K562 (cell line): ENCODE data around the gene SPECC1L. TPM values are rescaled to one million over a fixed set of nuclear protein-coding genes. Genes with fewer than 3 reads are reported as not detected.

Source experiments
- ATAC-seq: fragments of 200-7000 bp; cut with Tn5 transposase; 3 replicates; pipeline ENCODE4 v1.9.1; 2020; ENCODE audit warnings: moderate library complexity
- BruUV-seq: library from RNA; stranded (reverse); fragments of 400-500 nt; replicated peaks from 2 replicates; lab custom pipeline; 2021; lab: Mats Ljungman, UMichigan
- CTCF ChIA-PET: fragments of 300-600 bp; formaldehyde crosslinking; extraction: SDS; loops from one replicate; lab custom pipeline; 2021; ENCODE audit warnings: low intra/inter-chr PET ratio; lab: Yijun Ruan, JAX
- POLR2A ChIA-PET: fragments of 300-600, 350-650 bp; sonication (Branson Sonifier 250); formaldehyde crosslinking; extraction: SDS; loops from one replicate; lab custom pipeline; 2021; ENCODE audit warnings: antibody characterized with exemption, inconsistent platforms; lab: Yijun Ruan, JAX
- DNase-seq, 4 experiments: peaks; one replicate each; pipeline versions ENCODE4 v3.0.0 to v3.0.0-alpha.2; 2011 to 2018; ENCODE audit warnings: low spot score in 3 of 4, mixed read lengths in 3 of 4; ENCODE audit errors: extremely low read depth in 1 of 4
- FAIRE-seq: peaks from 2 replicates; lab custom pipeline; 2011; peaks lifted over from hg19 to GRCh38; lab: Jason Lieb, UNC
- H2AFZ ChIP-seq: 2 replicates; pipeline ENCODE4 v1.6.0; 2011; ENCODE audit warnings: low read depth, low read length, control low read depth, inconsistent platforms
- H3K27ac ChIP-seq: fragments of 200-600 bp; 3 replicates; pipeline ENCODE4 v1.8.0; 2011; ENCODE audit warnings: low read depth, mild to moderate bottlenecking, control low read depth, inconsistent platforms, low read length, moderate library complexity, mixed read lengths; ENCODE audit errors: extremely low read depth
- H3K27me3 ChIP-seq, 2 experiments: fragments of 300-600 bp in 1 of 2; 2 replicates in 1 of 2; 3 replicates in 1 of 2; pipeline versions ENCODE4 v1.6.0 to v1.8.0; 2011; ENCODE audit warnings: inconsistent platforms in 2 of 2, low read length in 2 of 2, mild to moderate bottlenecking in 1 of 2, mixed read lengths in 1 of 2, moderate library complexity in 1 of 2; ENCODE audit not compliant: control insufficient read depth in 2 of 2, insufficient read depth in 2 of 2
- H3K36me3 ChIP-seq: fragments of 300-600 bp; 3 replicates; pipeline ENCODE4 v1.8.0; 2011; ENCODE audit warnings: mild to moderate bottlenecking, low read length, inconsistent platforms; ENCODE audit not compliant: control insufficient read depth, insufficient read depth
- H3K4me1 ChIP-seq, 2 experiments: fragments of 200-600 bp in 1 of 2; replicated peaks in 1 of 2; 2 replicates in 1 of 2; 3 replicates in 1 of 2; pipeline versions ENCODE4 v1.5.1 to v1.8.0; 2011; ENCODE audit warnings: inconsistent platforms in 2 of 2, low read length in 2 of 2, mild to moderate bottlenecking in 1 of 2, mixed read lengths in 1 of 2, moderate library complexity in 1 of 2; ENCODE audit not compliant: control insufficient read depth in 2 of 2, insufficient read depth in 2 of 2
- H3K4me2 ChIP-seq: 2 replicates; pipeline ENCODE4 v1.6.1; 2011; ENCODE audit warnings: low read length, control low read depth, inconsistent platforms, mixed read lengths; ENCODE audit not compliant: insufficient read depth
- H3K4me3 ChIP-seq: fragments of 200-600 bp; sonication (generic), shearing (Covaris generic); 2 replicates; pipeline ENCODE4 v1.5.1; 2016; ENCODE audit warnings: control low read depth, inconsistent platforms
- H3K79me2 ChIP-seq: fragments of 200-600 bp; 3 replicates; pipeline ENCODE4 v1.8.0; 2011; ENCODE audit warnings: low read length, inconsistent platforms; ENCODE audit not compliant: control insufficient read depth, insufficient read depth
- H3K9ac ChIP-seq, 2 experiments: 2 replicates each; pipeline versions ENCODE4 v1.6.0 to v1.6.1; 2011; ENCODE audit warnings: low read depth in 2 of 2, low read length in 2 of 2, control low read depth in 1 of 2, inconsistent platforms in 1 of 2, mild to moderate bottlenecking in 1 of 2, mixed read lengths in 1 of 2; ENCODE audit not compliant: insufficient read depth in 1 of 2
- H3K9me1 ChIP-seq: one replicate; pipeline ENCODE4 v1.6.0; 2011; ENCODE audit warnings: inconsistent platforms, mild to moderate bottlenecking, low read length, moderate library complexity; ENCODE audit not compliant: control insufficient read depth, insufficient read depth
- H3K9me3 ChIP-seq: replicated peaks from 2 replicates; pipeline ENCODE4 v1.5.1; 2011; ENCODE audit warnings: low read depth, low read length, inconsistent platforms; ENCODE audit not compliant: control insufficient read depth, insufficient read depth
- H4K20me1 ChIP-seq: replicated peaks from 2 replicates; pipeline ENCODE4 v1.6.1; 2011; ENCODE audit warnings: low read length, inconsistent platforms, mixed read lengths; ENCODE audit not compliant: control insufficient read depth, insufficient read depth
- BRD4 ChIP-seq: fragments of 200-600 bp; sonication (generic); IDR thresholded peaks from 2 replicates; pipeline ENCODE4 v1.6.1; 2017; ENCODE audit warnings: inconsistent platforms
- CTCF ChIP-seq, 3 experiments: IDR thresholded peaks in 2 of 3; conservative IDR thresholded peaks in 1 of 3; 2 replicates each; pipeline ENCODE4 v1.5.1; 2011 to 2012; ENCODE audit warnings: low read length in 3 of 3, mild to moderate bottlenecking in 3 of 3, control low read depth in 2 of 3, improper control_type of control experiment in 1 of 3, inconsistent platforms in 1 of 3, low read depth in 1 of 3, mixed read lengths in 1 of 3, moderate library complexity in 1 of 3; ENCODE audit not compliant: insufficient read depth in 2 of 3
- DEAF1 ChIP-seq: fragments of 450-650 bp; formaldehyde crosslinking; IDR thresholded peaks from 2 replicates; pipeline ENCODE4 v1.4.0; 2020; ENCODE audit warnings: mild to moderate bottlenecking, moderate library complexity
- MAX ChIP-seq: sonication (generic); formaldehyde crosslinking; IDR thresholded peaks from 2 replicates; pipeline ENCODE4 v1.9.0; 2022; ENCODE audit warnings: mild to moderate bottlenecking, missing genetic modification reagents
- MAZ ChIP-seq, 2 experiments: fragments of 450-650 bp in 1 of 2; sonication (generic) in 1 of 2; formaldehyde crosslinking; IDR thresholded peaks in 1 of 2; conservative IDR thresholded peaks in 1 of 2; 2 replicates each; pipeline versions ENCODE4 v1.4.0 to v1.5.0; 2020; ENCODE audit warnings: mild to moderate bottlenecking in 1 of 2, missing genetic modification reagents in 1 of 2
- MBD1 ChIP-seq: fragments of 250-450 bp; sonication (Bioruptor Pico); IDR thresholded peaks from 2 replicates; pipeline ENCODE4 v1.8.0; 2022; ENCODE audit warnings: inconsistent platforms
- NONO ChIP-seq, 2 experiments: fragments of 200-400 bp in 1 of 2; fragments of 450-650 bp in 1 of 2; formaldehyde crosslinking in 1 of 2; IDR thresholded peaks; 2 replicates each; pipeline ENCODE4 v1.6.1; 2017; ENCODE audit warnings: low read depth in 2 of 2, mild to moderate bottlenecking in 2 of 2, moderate library complexity in 2 of 2, low read length in 1 of 2
- PRMT5 ChIP-seq: sonication (generic); formaldehyde crosslinking; IDR thresholded peaks from 2 replicates; pipeline ENCODE4 v1.5.0; 2020; ENCODE audit warnings: missing genetic modification reagents
- RAD21 ChIP-seq, 2 experiments: fragments of 250-450 bp in 1 of 2; fragments of 450-650 bp in 1 of 2; sonication (Bioruptor Pico) in 1 of 2; formaldehyde crosslinking in 1 of 2; IDR thresholded peaks in 1 of 2; conservative IDR thresholded peaks in 1 of 2; 2 replicates each; pipeline versions ENCODE4 v1.4.0 to v1.8.0; 2020 to 2022; ENCODE audit warnings: mild to moderate bottlenecking in 2 of 2, moderate library complexity in 1 of 2
- ZNF143 ChIP-seq: sonication (generic); formaldehyde crosslinking; IDR thresholded peaks from 2 replicates; pipeline ENCODE4 v1.9.0; 2022; ENCODE audit warnings: mild to moderate bottlenecking, missing genetic modification reagents
- ZNF146 ChIP-seq: IDR thresholded peaks from one replicate; pipeline ENCODE4 v1.6.1; 2018; ENCODE audit warnings: missing compliant biosample characterization; ENCODE audit not compliant: unreplicated experiment
- ZNF398 ChIP-seq: fragments of 250-450 bp; sonication (Bioruptor Pico); IDR thresholded peaks from 2 replicates; pipeline ENCODE4 v1.8.0; 2021; ENCODE audit warnings: moderate library complexity, mild to moderate bottlenecking, inconsistent platforms
- WGBS: fragments of 100-300 bp; shearing (Covaris generic); methylation state at CpG from one replicate; pipeline ENCODE4 v1.1.6; 2016; ENCODE audit warnings: low coverage, mixed read lengths; ENCODE audit not compliant: insufficient coverage; ENCODE audit errors: missing lambda C conversion rate; 5-methylcytosine and 5-hydroxymethylcytosine counted together
- in situ Hi-C: fragments of 300-500 bp; cut with MboI; formaldehyde crosslinking; loops from 4 replicates; pipeline ENCODE4 v1.15.0; 2018; ENCODE audit warnings: inconsistent platforms, mixed read lengths
- intact Hi-C: fragments of 100-400 bp; cut with micrococcal nuclease; formaldehyde crosslinking; loops from 2 replicates; pipeline ENCODE4 v1.14.2; 2022
- polyA plus RNA-seq, 8 experiments: library from polyadenylated mRNA; depleted of rRNA in 4 of 8; stranded (reverse) in 5 of 8; unstranded in 3 of 8; fragments of >200 nt; fragmentation: Nextera tagmentation in 2 of 8; fragmentation: Illumina TruSeq in 1 of 8; extraction: Ambion mirVana in 2 of 8; extraction: Trizol in 1 of 8; gene quantifications; 2 replicates each; pipeline versions ENCODE4 v1.2.1 to v1.2.3, GENCODE V29; 2011 to 2014; ENCODE audit warnings: inconsistent platforms in 1 of 8, missing spikeins in 1 of 8
- total RNA-seq, 7 experiments: library from RNA; depleted of rRNA in 6 of 7; stranded (reverse); fragments of >200 nt in 6 of 7; fragmentation: Illumina TruSeq in 2 of 7; extraction: Trizol in 2 of 7; gene quantifications; 2 replicates each; pipeline versions ENCODE4 v1.2.1 to v1.2.3, GENCODE V29; 2011 to 2021; ENCODE audit warnings: low replicate concordance in 1 of 7

The SPECC1L gene
- total and polyA plus RNA-seq, 9 of the 15 experiments (the other 6 are each of a cell fraction or from before 2014, with no cell fraction given): 1.4 to 27.9 (median 14.5) TPM

GRCh38 chr22:24423519-24424000 lies 152.9 kb downstream of the SPECC1L start:
- H3K4me2 ChIP-seq: no peak overlapping the region
- no peaks in the 10 kb centered on the region for H3K36me3 ChIP-seq
- 4% methylated on average over 5 of the region's 56 CpGs for WGBS
- peaks cover 14% of the 10 kb centered on the region for H4K20me1 ChIP-seq
- ChIA-PET POLR2A (interaction anchor here (0.7 kb wide), 1 partner anchor 120 kb away, joined by 5 read pairs; no protein-coding TSS in a partner anchor), CTCF (interaction anchor here (1.5 to 3.0 kb wide), 3 partner anchors 79 to 102 kb away, joined by 5 to 16 read pairs (median 6); no protein-coding TSS in a partner anchor)
- peaks cover 2 to 32% of the 10 kb centered on the region in 2 experiments; a peak in 4 of 5 replicates for H3K27me3 ChIP-seq
- H3K27ac ChIP-seq: no peak overlapping the region
- in situ Hi-C loops: no loop called here
- no peaks in the 10 kb centered on the region for H3K9me1 ChIP-seq
- intact Hi-C loops: loop anchor here (5.0 kb wide), 2 partner anchors 64 to 79 kb away; no protein-coding TSS in a partner anchor
- DNase-seq: peak; percentile 61 to 88 (median 84)
- H3K79me2 ChIP-seq: no peaks in the 10 kb centered on the region
- peak overlapping the region in 1 of 2 experiments; percentile 68; a peak in 1 of 4 replicates for H3K9ac ChIP-seq
- ATAC-seq: peak; percentile 86
- H3K4me1 ChIP-seq: peaks cover 0 to 40% of the 10 kb centered on the region in 2 experiments; a peak in 2 of 5 replicates
- no peak for FAIRE-seq
- no peaks in the 10 kb centered on the region for H3K9me3 ChIP-seq
- peak overlapping the region; percentile 42 for H3K4me3 ChIP-seq
- H2AFZ ChIP-seq: 0 out of 2 replicates have a peak overlapping the region, but pooled peaks have one; percentile 45
- BruUV-seq: no TSS peak
- TF ChIP-seq ZNF146 (CRISPR knock-in tag) (no peak), MAZ (CRISPR knock-in tag; conservative IDR thresholded peaks at IDR 0.05 in 1 of 2, IDR thresholded peaks at IDR 0.05 in 1 of 2) (peak; percentile 14 to 45; a peak in 1 of 4 replicates), ZNF398 (CRISPR knock-in tag) (no peak), NONO (IDR thresholded peaks at IDR 0.05; ENCODE audit: low read depth in 2 of 2, low read length in 1 of 2) (0 out of 4 replicates have a peak, but pooled peaks of 1 of the 2 experiments have one; percentile 36), MAX (CRISPR knock-in tag) (0 out of 2 replicates have a peak, but pooled peaks have one; percentile 0), CTCF (IDR thresholded peaks at IDR 0.05 in 2 of 3, conservative IDR thresholded peaks at IDR 0.05 in 1 of 3; ENCODE audit: insufficient read depth in 2 of 3, low read depth in 1 of 3, low read length in 3 of 3) (peak; percentile 50 to 82 (median 61); a peak in 5 of 6 replicates), RAD21 (CRISPR knock-in tag; conservative IDR thresholded peaks at IDR 0.05 in 1 of 2, IDR thresholded peaks at IDR 0.05 in 1 of 2) (peak; percentile 57 to 73), MBD1 (no peak), ZNF143 (CRISPR knock-in tag) (no peak), DEAF1 (CRISPR knock-in tag) (peak; percentile 23; the same call in 1 of the 2 replicates), PRMT5 (CRISPR knock-in tag) (no peak), BRD4 (no peak)
